GM18508 (cell line): Measurements from ENCODE around the gene TMEM208.

Experiments
- ATAC-seq: cut with Tn5 transposase; IDR thresholded peaks from one replicate; pipeline ENCODE4 v1.9.1; 2021; ENCODE audit warnings: moderate number of reproducible peaks; ENCODE audit not compliant: insufficient read depth, unreplicated experiment

The TMEM208 gene

DNA sequence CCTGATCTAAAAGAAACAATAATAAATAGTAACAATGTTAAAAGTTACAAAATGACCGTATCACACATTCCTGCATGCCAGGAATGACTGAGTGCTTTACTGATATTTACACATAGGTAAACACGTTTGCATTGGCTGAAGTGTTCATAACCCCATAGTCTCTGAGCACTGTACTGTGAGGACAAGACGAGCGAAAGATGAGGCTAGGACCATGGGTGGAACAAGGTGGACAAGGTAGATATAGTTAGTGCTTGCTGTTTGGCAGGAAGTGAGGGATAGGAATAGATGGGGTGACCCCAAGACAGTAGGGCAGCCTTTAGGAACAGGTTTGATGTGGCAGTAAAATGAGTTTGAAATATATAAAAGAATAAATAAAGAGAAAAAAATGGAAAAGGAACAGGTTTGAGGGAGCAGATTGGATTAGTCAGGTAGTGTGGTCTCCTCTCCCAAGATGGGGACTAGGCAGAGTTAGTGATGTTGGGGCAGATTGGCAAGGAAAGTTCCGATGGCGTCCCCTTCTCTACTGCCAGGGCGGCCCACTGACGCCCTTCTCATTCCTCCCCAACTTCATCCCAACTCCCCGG, 35.4 kb upstream of the TMEM208 start:
- no peak for ATAC-seq

DNA sequence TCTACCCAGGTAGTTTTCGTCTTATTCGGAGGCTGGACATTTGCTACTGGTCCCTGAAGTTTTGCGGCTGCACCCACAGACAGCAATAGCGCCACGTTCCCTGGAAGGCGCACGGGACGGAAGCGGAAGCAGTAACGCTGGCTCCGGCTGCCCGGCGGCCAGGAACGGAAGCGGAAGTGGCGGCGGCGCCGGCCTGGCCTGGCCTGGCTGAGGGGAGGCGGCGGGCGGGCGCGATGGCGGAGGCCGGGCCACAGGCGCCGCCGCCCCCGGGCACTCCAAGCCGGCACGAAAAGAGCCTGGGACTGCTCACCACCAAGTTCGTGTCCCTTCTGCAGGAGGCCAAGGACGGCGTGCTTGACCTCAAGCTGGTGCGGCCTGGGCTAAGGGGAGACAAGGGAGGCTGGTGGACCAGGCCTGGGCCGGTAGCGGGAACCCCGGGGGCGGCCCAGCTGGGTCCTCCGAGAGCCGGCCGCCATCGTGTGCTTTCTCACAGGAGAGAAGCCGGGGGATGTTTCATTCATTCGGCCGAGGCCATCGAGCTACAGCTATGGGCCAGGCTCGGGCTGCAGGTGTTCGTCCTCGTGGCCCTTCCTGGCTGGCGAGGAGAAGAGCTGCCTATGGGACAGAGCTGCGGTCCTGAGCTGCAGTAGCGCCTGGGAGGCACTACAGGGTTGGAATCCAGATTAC, 34.8 kb upstream of the TMEM208 start, which contains the start of gene E2F4:
Gene E2F4, plus strand, starts transcription at position 161 of the 687 bp plus-strand sequence. Its CDS starts 73 bp downstream, at position 234.
- ATAC-seq = peak; percentile 42

DNA sequence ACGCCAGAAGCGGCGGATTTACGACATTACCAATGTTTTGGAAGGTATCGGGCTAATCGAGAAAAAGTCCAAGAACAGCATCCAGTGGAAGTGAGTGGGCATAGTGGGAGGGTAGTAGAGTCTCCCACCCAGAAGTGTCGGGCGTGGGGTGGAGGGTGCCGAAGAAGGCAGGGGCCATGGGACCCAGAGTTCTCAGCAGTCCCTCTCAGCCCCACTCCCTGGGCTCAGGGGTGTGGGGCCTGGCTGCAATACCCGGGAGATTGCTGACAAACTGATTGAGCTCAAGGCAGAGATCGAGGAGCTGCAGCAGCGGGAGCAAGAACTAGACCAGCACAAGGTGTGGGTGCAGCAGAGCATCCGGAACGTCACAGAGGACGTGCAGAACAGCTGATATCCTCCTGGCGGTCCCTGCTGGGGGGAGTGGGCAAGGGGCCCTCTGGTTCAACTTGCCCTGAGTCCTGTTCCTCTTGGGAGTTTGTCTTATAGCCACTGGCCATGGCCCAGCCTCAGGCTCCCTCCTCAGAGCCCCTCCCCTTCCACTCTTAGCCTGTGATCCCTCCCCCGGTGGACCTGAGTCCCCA, 34.1 kb upstream of the TMEM208 start:
- no peak for ATAC-seq

DNA sequence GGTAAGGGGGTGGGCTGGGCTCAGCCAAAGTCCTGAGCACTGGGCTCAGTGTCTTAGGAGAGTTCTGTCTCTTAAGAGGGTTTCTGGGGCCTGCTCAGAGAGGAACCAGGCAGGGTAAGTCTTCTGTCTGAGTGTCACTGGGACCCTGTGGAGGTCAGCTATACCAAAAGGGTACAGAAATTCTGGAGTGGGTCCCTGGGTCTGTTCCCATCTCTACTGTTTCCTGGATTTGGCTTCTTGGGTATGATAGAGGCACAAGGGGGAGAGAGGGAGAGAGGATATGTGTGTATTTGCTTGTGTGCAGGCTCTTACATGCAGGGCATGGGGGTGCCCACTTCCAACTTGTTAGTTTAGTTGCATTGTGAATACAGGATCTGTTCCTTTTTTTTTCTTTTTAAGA, 33.4 kb upstream of the TMEM208 start:
- no peak for ATAC-seq

DNA sequence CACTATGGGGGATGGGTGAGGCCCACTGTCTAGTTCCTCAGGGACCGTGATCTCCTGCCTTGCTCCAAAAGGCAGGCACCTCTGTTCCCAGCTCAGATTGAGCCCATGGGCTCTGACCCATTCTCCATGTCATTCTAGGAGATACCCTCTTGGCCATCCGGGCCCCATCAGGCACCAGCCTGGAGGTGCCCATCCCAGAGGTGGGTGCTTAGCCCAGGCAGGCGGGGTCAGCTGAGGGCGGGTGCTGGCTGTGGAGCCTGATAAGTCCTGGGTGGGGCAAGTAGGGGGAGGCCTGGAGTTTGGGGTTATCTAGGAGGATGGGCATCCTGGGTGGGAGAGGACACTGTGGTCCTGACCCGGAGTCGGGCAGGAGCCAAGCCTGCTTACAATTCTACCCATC, 32.7 kb upstream of the TMEM208 start:
- ATAC-seq = no peak

DNA sequence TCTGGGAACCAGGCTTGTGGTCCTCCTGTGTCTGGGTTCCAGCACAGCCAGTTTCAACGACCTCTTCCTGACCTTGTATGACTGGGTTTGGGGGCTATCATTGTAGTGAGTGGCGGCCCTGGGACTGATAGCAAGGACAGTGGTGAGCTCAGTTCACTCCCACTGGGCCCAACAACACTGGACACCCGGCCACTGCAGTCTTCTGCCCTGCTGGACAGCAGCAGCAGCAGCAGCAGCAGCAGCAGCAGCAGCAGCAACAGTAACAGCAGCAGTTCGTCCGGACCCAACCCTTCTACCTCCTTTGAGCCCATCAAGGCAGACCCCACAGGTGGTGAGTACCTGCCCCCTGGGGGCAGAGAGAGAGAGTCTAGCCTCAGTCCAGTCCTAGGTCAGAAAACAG, 31.3 kb upstream of the TMEM208 start:
- no peak for ATAC-seq

DNA sequence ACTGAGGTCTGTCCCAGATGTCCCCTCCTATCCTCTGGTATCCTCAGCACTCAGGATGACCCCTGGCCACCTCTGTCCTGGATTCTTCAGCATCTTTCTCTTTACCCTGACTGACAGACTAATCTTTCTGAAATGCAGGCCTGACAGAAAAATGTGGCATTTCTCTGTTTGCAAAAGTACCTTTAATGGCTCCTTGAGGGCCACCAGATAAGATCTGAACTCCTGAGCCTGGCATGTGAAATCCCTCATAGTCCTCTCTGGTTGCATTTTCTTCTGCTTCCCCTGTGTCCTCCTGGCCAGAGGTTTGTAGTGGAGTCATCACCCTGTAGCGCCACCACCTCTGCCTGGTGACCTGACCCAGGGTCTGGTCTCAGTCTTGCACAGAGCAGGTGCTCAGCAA, 30.0 kb upstream of the TMEM208 start:
- no peak for ATAC-seq

DNA sequence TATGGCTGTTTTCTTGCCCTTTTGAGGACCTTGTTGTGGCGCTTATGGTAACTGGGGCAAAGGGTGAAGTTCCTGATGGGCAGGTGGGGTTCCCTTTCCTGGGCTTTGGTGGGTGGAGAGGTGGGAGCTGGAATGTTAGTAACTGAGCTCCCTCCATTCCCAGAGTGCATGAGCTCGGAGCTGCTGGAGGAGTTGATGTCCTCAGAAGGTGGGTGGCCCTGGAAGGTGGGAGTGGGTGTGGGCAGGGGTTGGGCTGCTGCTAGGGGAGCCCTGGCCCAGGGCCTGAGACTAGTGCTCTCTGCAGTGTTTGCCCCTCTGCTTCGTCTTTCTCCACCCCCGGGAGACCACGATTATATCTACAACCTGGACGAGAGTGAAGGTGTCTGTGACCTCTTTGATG, 29.2 kb upstream of the TMEM208 start:
- ATAC-seq = no peak

DNA sequence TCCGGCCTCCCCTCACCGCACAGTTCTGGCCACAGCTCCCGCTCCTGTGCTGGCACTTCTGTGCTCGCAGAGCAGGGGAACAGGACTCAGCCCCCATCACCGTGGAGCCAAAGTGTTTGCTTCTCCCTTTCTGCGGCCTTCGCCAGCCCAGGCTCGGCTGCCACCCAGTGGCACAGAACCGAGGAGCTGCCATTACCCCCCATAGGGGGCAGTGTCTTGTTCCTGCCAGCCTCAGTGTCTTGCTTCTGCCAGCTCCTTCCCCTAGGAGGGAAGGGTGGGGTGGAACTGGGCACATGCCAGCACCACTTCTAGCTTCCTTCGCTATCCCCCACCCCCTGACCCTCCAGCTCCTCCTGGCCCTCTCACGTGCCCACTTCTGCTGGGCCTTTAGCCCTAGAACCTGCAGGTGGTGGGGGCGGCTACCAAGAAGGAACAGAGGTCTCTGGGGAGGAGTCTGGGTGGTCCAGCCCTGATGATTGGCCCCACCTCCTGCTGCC, 28.6 kb upstream of the TMEM208 start:
- ATAC-seq = no peak

DNA sequence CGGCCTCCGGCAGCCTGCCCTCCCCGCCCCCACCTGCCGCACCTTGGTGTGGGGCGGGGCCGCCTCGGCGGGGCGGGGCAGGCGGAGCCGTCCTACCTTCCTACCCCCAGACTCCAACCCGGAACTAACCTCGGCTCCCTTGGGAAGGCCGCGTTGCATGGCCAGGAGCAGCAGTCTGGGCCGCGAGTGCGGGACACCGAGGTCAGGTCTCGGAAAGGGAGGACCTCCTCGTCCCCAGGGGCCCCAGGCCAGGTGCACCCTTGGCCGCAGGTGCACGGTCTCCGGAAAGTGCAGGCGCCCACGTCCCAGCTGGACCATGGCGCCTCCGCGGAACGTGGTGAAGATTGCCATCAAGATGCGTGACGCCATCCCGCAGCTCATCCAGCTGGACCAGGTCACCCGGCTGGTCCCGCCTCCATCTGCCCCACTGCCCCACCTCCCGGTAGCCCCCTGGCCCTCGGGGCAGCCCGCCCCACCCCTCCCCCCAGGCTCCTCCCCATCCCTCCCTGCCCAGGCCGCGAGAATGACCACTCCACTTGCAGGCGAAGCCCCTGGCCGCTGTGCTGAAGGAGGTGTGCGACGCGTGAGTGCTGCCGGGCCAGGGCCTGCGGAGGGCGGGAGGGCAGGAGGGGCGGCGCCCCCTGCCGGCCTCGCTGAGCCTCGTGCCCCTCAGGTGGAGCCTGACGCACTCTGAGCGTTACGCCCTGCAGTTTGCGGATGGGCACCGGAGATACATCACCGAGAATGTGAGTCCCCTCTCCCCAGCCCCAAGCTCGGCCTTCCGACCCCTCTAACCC, 27.7 kb upstream of the TMEM208 start, which contains the start of gene ELMO3:
Gene ELMO3, plus strand, starts transcription at position 121 of the 797 bp plus-strand sequence. Its CDS starts 196 bp downstream, at position 317.
- no peak for ATAC-seq

DNA sequence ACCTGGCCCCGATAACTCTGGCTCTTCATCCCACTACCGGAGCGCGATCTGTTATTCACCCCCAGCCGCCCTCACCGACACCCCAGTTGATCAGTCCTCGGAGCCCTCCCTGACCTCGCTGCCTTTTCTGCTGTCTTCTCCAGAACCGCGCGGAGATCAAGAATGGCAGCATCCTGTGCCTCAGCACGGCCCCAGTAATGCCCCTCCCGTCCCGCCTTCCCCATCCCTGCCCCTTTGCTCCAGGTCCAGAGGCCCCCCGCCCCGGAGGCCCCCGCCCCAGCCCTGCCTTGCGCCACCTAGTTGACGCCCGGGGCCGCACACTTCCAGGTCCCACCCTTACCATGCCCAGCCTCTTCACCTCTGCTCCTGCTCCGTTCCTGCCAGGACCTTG, 27.1 kb upstream of the TMEM208 start:
- ATAC-seq = no peak

DNA sequence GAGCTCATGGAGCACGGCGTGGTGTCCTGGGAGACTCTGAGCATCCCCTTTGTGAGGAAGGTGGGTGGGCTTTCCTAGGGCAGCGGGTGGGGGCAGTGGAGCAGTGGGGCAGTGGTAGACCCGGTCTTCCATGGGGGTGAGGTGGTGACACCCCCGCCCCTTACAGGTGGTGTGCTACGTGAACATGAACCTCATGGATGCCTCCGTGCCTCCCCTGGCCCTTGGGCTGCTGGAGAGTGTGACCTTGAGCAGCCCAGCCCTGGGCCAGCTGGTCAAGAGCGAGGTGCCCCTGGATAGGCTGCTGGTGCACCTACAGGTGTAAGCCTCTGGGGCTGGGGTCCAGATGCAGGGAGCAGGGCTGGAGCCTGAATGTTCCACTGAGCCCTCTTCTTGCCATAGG, 26.4 kb upstream of the TMEM208 start:
- ATAC-seq = no peak

DNA sequence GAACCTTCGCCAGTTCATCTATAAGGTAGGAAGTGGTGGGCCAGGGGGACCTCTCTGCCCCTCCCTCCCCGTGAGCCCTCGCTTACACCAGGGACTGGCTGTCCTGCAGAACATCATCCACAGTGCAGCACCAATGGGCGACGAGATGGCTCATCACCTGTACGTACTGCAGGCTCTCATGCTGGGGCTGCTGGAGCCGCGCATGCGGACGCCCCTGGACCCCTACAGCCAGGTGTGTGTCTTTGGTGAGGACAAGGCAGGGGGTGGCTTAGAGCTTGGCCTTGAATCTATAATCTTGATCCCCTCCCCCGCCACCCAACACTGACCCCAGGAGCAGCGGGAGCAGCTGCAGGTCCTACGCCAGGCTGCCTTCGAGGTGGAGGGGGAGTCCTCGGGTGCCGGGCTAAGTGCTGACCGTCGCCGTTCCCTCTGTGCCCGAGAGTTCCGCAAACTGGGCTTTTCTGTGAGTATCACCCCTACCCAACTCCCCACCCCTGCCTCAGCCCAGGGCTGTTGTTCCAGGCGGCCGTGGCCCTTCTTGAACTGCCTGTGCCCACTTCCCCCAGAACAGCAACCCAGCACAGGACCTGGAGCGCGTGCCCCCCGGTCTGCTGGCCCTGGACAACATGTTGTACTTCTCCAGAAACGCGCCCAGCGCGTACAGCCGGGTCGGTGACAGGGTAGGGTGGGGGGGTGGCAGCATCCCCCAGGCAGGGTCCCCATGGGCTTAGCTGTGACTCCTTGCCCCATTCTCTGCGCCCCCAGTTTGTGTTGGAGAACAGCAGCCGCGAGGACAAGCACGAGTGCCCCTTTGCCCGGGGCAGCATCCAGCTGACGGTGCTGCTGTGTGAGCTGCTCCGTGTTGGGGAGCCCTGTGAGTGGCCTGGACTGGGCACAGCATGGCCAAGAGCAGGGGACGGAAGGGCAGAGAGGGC, 25.3 kb upstream of the TMEM208 start:
- ATAC-seq = no peak

DNA sequence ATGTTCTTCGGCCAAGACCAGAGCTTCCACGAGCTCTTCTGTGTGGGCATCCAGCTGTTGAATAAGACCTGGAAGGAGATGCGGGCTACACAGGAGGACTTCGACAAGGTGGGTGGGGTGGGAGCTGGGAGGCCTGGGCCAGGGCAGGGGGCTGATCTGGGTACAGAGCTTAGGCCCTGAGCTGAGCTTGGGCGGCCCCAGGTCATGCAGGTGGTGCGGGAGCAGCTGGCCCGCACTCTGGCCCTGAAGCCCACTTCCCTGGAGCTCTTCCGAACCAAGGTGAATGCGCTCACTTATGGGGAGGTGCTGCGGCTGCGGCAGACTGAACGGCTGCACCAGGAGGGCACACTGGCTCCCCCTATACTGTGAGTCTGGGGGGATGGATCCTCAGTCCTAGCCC, 24.5 kb upstream of the TMEM208 start:
- no peak for ATAC-seq

DNA sequence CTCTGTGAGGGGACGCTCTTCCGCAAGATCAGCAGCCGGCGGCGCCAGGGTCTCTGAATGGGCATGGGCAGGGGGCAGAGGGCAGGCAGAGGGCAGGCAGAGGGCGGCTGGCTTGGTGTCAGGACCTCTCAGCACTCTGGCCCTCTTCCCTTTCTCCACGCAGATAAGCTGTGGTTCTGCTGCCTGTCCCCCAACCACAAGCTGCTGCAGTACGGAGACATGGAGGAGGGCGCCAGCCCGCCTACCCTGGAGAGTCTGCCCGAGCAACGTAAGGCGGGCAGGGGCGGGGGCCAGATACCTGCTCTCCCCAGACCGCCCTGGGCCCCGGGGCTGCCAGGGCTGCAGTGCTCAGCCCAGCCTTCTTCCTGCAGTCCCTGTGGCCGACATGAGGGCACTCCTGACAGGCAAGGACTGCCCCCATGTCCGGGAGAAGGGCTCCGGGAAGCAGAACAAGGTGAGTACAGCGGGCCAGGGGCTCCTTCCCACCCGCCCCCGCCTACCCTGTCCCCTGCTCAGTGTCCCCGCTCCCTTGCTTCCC, 23.9 kb upstream of the TMEM208 start:
- ATAC-seq = no peak

DNA sequence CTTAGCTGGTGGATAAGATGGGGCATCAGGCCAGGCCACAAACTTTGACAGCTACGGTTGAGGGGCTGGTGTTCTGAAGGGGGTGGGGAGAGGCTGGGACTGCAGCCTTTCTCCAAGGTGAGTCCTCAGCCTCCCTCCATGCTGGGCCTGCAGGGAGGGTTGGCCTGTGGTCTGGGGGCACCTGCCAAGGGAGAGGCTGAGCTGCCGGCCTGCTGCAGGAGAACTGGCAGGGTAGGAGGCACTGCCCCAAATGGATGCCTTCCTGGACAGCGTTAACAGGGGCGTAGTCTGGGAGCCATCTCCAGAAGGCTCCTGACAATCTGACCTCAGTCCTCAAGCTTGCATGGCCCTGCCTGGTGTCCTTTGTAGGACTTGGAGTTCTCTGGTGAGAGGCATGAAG, 22.9 kb upstream of the TMEM208 start:
- ATAC-seq = no peak

DNA sequence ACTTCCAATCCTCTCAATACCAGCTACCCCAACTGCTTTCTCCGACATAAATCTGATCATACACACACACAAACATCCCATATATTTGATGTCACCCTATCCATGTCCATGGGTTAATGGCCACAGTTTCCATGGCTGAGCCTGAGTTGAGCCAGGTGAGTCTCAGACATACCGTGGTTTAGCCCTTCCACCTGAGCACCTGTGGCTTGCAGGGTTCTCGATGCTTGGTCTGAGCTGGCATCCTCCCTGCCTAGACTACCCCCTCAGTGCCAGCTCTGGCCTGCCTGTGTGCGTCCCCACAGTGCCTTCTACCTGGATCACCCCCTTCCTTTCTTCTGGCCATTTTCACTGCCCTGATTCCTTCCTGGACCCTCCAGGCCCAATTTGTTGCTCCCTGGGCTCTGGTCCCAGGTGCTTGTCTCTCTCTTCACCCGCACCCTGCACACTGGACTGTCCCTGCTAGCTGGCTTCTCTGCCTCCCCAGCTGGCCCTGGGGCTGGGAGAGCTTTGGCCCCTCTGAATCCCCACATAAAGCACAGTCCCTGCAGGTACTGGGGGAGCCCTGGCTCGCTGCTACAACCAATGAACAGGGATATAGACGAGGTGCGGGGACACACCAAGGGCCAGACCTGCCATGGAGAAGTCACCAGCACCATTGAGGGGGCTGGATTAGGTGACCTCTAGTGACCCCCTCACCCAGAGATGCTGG, 20.6 kb upstream of the TMEM208 start:
- no peak for ATAC-seq

DNA sequence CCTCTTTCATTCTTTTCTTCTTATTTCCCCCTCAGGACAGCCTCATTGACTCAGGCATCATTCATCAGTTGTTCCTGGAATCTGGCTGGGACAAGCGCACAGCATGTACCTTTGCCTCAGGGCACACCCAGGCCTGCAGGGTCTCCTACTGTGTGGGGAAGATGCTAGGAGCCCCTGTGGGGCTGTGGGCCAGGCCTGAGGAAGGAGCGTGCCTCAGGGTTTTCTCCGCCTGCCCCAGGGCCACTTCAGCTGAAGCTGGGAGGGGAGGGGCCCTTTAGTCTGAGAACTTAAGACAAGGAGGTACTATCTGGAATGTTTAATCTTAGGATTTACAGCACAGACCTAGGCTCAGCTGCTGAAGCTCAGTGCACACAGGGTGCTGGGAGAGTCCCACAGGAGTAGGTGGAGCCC, 20.1 kb upstream of the TMEM208 start:
- ATAC-seq = no peak
